Spleen (tissue), 7 donors: ENCODE data around the gene CACNA1D.

Experiments used
- CTCF ChIP-seq, 11 experiments: fragments of 200-600 bp in 7 of 11; fragments of 450-650 bp in 4 of 11; sonication (generic) in 4 of 11; IDR thresholded peaks in 8 of 11; conservative IDR thresholded peaks in 3 of 11; 1 replicate in 7 of 11; 2 replicates in 4 of 11; pipeline versions ENCODE4 v1.4.0 to v1.8.0; 2016 to 2021; ENCODE audit warnings: antibody characterized with exemption in 11 of 11, inconsistent platforms in 4 of 11, mild to moderate bottlenecking in 1 of 11
- POLR2A ChIP-seq, 3 donors: fragments of 450-650 bp; IDR thresholded peaks; one replicate each; pipeline ENCODE4 v1.5.1; 2017; ENCODE audit warnings: antibody characterized with exemption in 3 of 3, mild to moderate bottlenecking in 1 of 3
- donor health status: DM: no; HTN: no; CAD: no; lungs with moderate emphysema.
- donor health status: DM: no; HTN: no; CAD: no.
- donor health status: DM: no; HTN: no; CAD: no.

GRCh38 chr3:53795789-53796560 is 301.6 kb downstream of the CACNA1D start:
- TF ChIP-seq POLR2A (IDR thresholded peaks at IDR 0.05) (no peak), CTCF (IDR thresholded peaks at IDR 0.05 in 8 of 11, conservative IDR thresholded peaks at IDR 0.05 in 3 of 11) (no peak)
